ENCODE results near the gene PFKFB2. TPM values are rescaled to one million over a fixed set of nuclear protein-coding genes. Genes with fewer than 3 reads are reported as not detected.

The PFKFB2 gene
- total RNA-seq, 1 experiment from 2014 or later, result 24.9 TPM

GRCh38 chr1:207091200-207091908 is 38.3 kb downstream of the PFKFB2 start:
- no peak for DNase-seq (ENCODE audit: low read depth, low spot score)
- in situ Hi-C loops (cut with HindIII; ENCODE audit: low pct_unique_long_range_greater_than_20kb, low sequenced_read_pairs), result no loop called here

DNA sequence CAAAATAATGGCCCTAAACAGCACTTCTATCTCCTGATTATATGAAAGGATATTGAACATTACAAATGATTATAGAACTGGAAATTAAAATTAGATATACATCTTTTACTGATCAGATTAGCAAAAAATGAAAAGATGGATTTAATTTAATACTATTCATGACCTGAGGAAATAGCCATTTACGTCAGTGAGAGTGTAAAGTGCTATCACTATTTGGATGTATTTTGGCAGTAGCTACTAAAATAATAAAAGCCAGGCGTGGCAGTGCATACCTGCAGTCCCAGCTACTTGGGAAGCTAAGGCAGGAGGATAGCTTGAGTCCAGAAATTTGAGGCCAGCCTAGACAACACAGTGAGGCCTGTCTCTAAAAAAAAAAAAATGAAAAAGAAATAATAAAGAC is 40.9 kb downstream of the PFKFB2 start:
- in situ Hi-C loops (cut with HindIII; ENCODE audit: low pct_unique_long_range_greater_than_20kb, low sequenced_read_pairs), result no loop called here
- DNase-seq (ENCODE audit: low read depth, low spot score), result no peak

- in situ Hi-C loops (cut with HindIII; ENCODE audit: low pct_unique_long_range_greater_than_20kb, low sequenced_read_pairs), result no loop called here
- no peak for DNase-seq (ENCODE audit: low read depth, low spot score)
Observed at GRCh38 chr1:207097871-207098324, 44.8 kb downstream of the PFKFB2 start.

- in situ Hi-C loops (cut with HindIII; ENCODE audit: low pct_unique_long_range_greater_than_20kb, low sequenced_read_pairs), result loop anchor here (10.0 kb wide), 1 partner anchor 303 kb away; no protein-coding TSS in a partner anchor
- DNase-seq (ENCODE audit: low read depth, low spot score), result no peak
Observed at GRCh38 chr1:207101720-207102119, 48.6 kb downstream of the PFKFB2 start.

- DNase-seq (ENCODE audit: low read depth, low spot score), result no peak
- in situ Hi-C loops (cut with HindIII; ENCODE audit: low pct_unique_long_range_greater_than_20kb, low sequenced_read_pairs), result loop anchor here (10.0 kb wide), 1 partner anchor 303 kb away; no protein-coding TSS in a partner anchor
Observed at GRCh38 chr1:207102146-207102545, 49.1 kb downstream of the PFKFB2 start.

DNA sequence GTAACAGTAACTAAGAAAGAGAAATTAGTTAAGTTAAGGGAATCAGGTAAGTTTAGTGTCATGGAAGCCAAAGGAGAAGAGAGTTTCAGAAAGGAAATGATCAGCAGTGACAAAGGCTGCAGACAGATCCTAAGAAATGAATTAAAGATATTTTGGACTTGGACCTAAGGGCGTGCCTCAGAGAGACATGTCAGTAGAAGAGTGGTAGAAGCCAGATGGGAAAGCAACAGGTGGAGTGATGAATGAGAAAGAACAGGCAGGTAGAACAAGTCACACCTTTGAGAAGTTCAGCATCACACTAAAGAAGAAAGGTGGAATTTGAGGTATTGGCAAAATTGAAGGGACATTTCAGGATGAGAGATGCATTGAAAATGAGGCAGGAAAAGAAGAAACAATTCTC is 49.6 kb downstream of the PFKFB2 start:
- in situ Hi-C loops (cut with HindIII; ENCODE audit: low pct_unique_long_range_greater_than_20kb, low sequenced_read_pairs), result loop anchor here (10.0 kb wide), 1 partner anchor 302 kb away; no protein-coding TSS in a partner anchor

GRCh38 chr1:207103892-207104373 is 50.9 kb downstream of the PFKFB2 start, which contains the start of gene C4BPA:
TSS of gene C4BPA (plus strand) at chr1:207104233. CDS start at chr1:207113026, 8,793 bp downstream.
- DNase-seq (ENCODE audit: low read depth, low spot score), result no peak

More for the DNA sequence above, 49.6 kb downstream of the PFKFB2 start:
- no peak for DNase-seq (ENCODE audit: low read depth, low spot score)

DNA sequence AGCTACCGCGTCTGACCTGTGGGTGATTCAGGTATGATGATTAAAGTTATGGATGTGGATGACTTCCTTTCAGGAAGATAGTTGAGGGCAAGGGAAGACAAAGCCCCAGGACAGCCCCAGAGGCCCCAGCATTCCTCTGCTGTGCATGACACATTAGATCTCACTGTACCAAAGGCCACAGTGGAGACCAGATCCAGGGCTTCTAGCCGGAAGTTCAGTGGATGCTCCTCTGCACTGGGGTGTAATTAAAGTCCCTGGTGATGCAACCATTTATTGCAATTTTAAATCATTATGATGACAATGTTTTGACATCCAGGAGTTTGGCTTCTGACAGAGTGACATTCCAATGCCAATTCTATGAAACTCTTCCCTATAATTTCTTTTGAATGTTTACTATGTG is 55.9 kb downstream of the PFKFB2 start:
- DNase-seq (ENCODE audit: low read depth, low spot score), result no peak

More at GRCh38 chr1:207103892-207104373, 50.9 kb downstream of the PFKFB2 start, which contains the start of gene C4BPA:
- in situ Hi-C loops (cut with HindIII; ENCODE audit: low pct_unique_long_range_greater_than_20kb, low sequenced_read_pairs), result loop anchor here (10.0 kb wide), 1 partner anchor 301 kb away; no protein-coding TSS in a partner anchor

GRCh38 chr1:207112616-207113296 is 59.7 kb downstream of the PFKFB2 start:
- DNase-seq (ENCODE audit: low read depth, low spot score), result no peak
- in situ Hi-C loops (cut with HindIII; ENCODE audit: low pct_unique_long_range_greater_than_20kb, low sequenced_read_pairs), result no loop called here

More for the DNA sequence above, 55.9 kb downstream of the PFKFB2 start:
- in situ Hi-C loops (cut with HindIII; ENCODE audit: low pct_unique_long_range_greater_than_20kb, low sequenced_read_pairs), result loop anchor here (10.0 kb wide), 1 partner anchor 296 kb away; no protein-coding TSS in a partner anchor

- in situ Hi-C loops (cut with HindIII; ENCODE audit: low pct_unique_long_range_greater_than_20kb, low sequenced_read_pairs), result no loop called here
- no peak for DNase-seq (ENCODE audit: low read depth, low spot score)
Observed at GRCh38 chr1:207115269-207115668, 62.2 kb downstream of the PFKFB2 start.

DNA sequence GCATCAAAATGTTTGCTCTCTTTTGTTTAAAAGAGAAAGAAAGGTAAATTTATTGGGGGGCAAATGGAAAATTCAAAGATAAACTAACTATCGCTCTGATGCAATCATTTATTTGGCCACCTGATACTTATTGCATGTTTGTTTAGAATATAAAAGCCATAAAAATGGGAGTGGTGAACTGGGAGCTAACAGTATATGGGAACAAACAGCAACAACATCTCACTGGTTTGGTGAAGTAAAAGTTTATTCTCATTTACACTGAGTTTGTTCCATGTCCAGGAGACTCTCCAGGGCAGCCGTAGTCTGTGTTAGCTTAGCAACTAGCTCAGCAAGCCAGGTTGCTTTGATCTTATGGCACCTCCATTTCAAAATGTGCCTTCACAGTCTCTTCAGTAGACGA is 71.3 kb downstream of the PFKFB2 start:
- in situ Hi-C loops (cut with HindIII; ENCODE audit: low pct_unique_long_range_greater_than_20kb, low sequenced_read_pairs), result no loop called here
- no peak for DNase-seq (ENCODE audit: low read depth, low spot score)

DNA sequence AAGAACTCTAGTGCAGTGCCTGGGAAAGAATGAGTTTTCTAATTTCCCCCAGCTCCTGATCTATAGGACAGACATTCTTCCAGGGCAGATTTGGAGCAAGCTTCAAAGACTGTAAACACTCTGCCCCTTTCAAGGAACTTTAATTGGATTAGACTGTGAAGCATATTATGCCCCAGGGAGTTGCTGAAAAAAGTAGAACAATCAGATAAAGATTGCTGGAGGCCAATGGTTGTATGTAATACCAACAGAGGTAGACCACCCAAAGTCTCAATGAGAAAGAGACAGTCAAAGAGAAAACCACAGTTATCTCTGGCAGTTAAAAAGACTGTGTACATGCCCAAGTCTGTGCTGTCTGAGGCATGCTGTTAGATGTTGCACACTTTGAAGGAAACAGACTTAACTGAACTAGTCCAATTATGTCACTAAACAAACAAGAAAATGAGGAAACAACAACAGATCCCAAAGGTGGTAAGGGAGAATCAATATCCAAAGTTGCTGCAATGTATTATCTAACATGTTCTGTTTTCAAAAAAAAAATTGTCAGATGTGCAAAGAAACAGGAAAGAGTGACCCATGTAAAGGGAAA is 75.4 kb downstream of the PFKFB2 start:
- in situ Hi-C loops (cut with HindIII; ENCODE audit: low pct_unique_long_range_greater_than_20kb, low sequenced_read_pairs), result no loop called here
- no peak for DNase-seq (ENCODE audit: low read depth, low spot score)

GRCh38 chr1:207129053-207129452 is 76.0 kb downstream of the PFKFB2 start:
- no peak for DNase-seq (ENCODE audit: low read depth, low spot score)
- in situ Hi-C loops (cut with HindIII; ENCODE audit: low pct_unique_long_range_greater_than_20kb, low sequenced_read_pairs), result no loop called here

Other genes with a start within 250 kb of the PFKFB2 start
- gene IL20, start 187.7 kb upstream of the PFKFB2 start, total RNA-seq (2014; rRNA removed; shearing (Covaris generic)), result not detected in 2 replicates
- gene IL24, start 155.8 kb upstream of the PFKFB2 start, total RNA-seq (2014; rRNA removed; shearing (Covaris generic)), result 0.37 TPM in 1 of 2 replicates, not detected in the other
- gene FCMR, start 131.3 kb upstream of the PFKFB2 start, total RNA-seq (2014; rRNA removed; shearing (Covaris generic)), result 1.7 and 2.8 TPM in 2 replicates
- not detected in 2 replicates for gene PIGR, start 106.8 kb upstream of the PFKFB2 start, total RNA-seq (2014; rRNA removed; shearing (Covaris generic))
- not detected in 2 replicates for gene FCAMR, start 82.8 kb upstream of the PFKFB2 start, total RNA-seq (2014; rRNA removed; shearing (Covaris generic))
- 0.13 and 0.50 TPM in 2 replicates for gene C1orf116, start 20.5 kb upstream of the PFKFB2 start, total RNA-seq (2014; rRNA removed; shearing (Covaris generic))
- 9.2 and 9.4 TPM in 2 replicates for gene YOD1, start 2.1 kb upstream of the PFKFB2 start, total RNA-seq (2014; rRNA removed; shearing (Covaris generic))
- not detected in 2 replicates for gene C4BPB, start 35.6 kb downstream of the PFKFB2 start, total RNA-seq (2014; rRNA removed; shearing (Covaris generic))
- not detected in 2 replicates for gene C4BPA, start 51.0 kb downstream of the PFKFB2 start, total RNA-seq (2014; rRNA removed; shearing (Covaris generic))

Data from SK-MEL-5 (cell line).